B cell (primary cell): ENCODE data around the gene RBPJL. TPM values are rescaled to one million over a fixed set of nuclear protein-coding genes. Genes with fewer than 3 reads are reported as not detected.
A peak's percentile ranks its signal among the peaks of the same experiment; 100 is the strongest.

Experiments used
- ATAC-seq: fragments of 200-7000 bp; cut with Tn5 transposase; one replicate; pipeline ENCODE4 v1.10.0; 2021; ENCODE audit warnings: low read depth, mild to moderate bottlenecking, moderate number of reproducible peaks, moderate library complexity
- CTCF ChIA-PET: fragments of 350-600 bp; sonication (Branson Sonifier 250); formaldehyde crosslinking; loops from one replicate; lab custom pipeline; 2021; ENCODE audit warnings: antibody characterized with exemption, inconsistent platforms; lab: Charles Lee
- POLR2A ChIA-PET: fragments of 350-600 bp; sonication (Branson Sonifier 250); formaldehyde crosslinking; loops from one replicate; lab custom pipeline; 2021; ENCODE audit warnings: antibody characterized with exemption; lab: Charles Lee
- DNase-seq: peaks from one replicate; pipeline ENCODE4 v3.0.0; 2013
- H2AFZ ChIP-seq: 2 replicates; pipeline ENCODE4 v1.6.1; 2012; ENCODE audit warnings: mild to moderate bottlenecking, low read depth, low read length; ENCODE audit not compliant: insufficient read depth, poor library complexity, severe bottlenecking
- H3K27ac ChIP-seq, 2 donors: 1 replicate in 1 of 2; 2 replicates in 1 of 2; pipeline ENCODE4 v1.5.1; 2012 to 2013; ENCODE audit warnings: low read length in 2 of 2, mild to moderate bottlenecking in 2 of 2, moderate library complexity in 1 of 2
- H3K27me3 ChIP-seq, 4 experiments: fragments of 200-600 bp in 1 of 4; sonication (generic) in 1 of 4; replicated peaks in 1 of 4; 1 replicate in 2 of 4; 2 replicates in 2 of 4; pipeline versions ENCODE4 v1.6.1 to v1.7.0; 2013 to 2016; ENCODE audit warnings: low read length in 3 of 4, mild to moderate bottlenecking in 2 of 4, mixed read lengths in 1 of 4, moderate library complexity in 1 of 4; ENCODE audit not compliant: insufficient read depth in 4 of 4, control insufficient read depth in 3 of 4; ENCODE audit errors: control extremely low read depth in 1 of 4
- H3K36me3 ChIP-seq, 2 experiments: replicated peaks in 1 of 2; 1 replicate in 1 of 2; 2 replicates in 1 of 2; pipeline versions ENCODE4 v1.6.1 to v1.7.1; 2013; ENCODE audit warnings: low read length in 1 of 2; ENCODE audit not compliant: insufficient read depth in 2 of 2, control insufficient read depth in 1 of 2; ENCODE audit errors: control extremely low read depth in 1 of 2, extremely low read depth in 1 of 2
- H3K4me1 ChIP-seq, 2 donors: fragments of 200-600 bp in 1 of 2; sonication (generic) in 1 of 2; 1 replicate in 1 of 2; 2 replicates in 1 of 2; pipeline versions ENCODE4 v1.5.1 to v1.6.1; 2013 to 2017; ENCODE audit warnings: low read length in 2 of 2; ENCODE audit not compliant: control insufficient read depth in 2 of 2, insufficient read depth in 2 of 2
- H3K4me2 ChIP-seq: replicated peaks from 2 replicates; pipeline ENCODE3; 2012; ENCODE audit warnings: mild to moderate bottlenecking, low read depth, low read length; ENCODE audit not compliant: poor library complexity, severe bottlenecking
- H3K4me3 ChIP-seq, 5 experiments: fragments of 200-600 bp in 1 of 5; sonication (generic) in 1 of 5; 1 replicate in 3 of 5; 2 replicates in 2 of 5; pipeline versions ENCODE4 v1.5.1 to v1.7.0; 2011 to 2016; ENCODE audit warnings: low read length in 4 of 5, mild to moderate bottlenecking in 4 of 5, low read depth in 2 of 5, control low read depth in 1 of 5, moderate library complexity in 1 of 5; ENCODE audit not compliant: insufficient read depth in 1 of 5; ENCODE audit errors: control extremely low read depth in 1 of 5, extremely low read depth in 1 of 5
- H3K79me2 ChIP-seq: fragments of 200-600 bp; sonication (generic); one replicate; pipeline ENCODE4 v1.6.0; 2016; ENCODE audit warnings: low read length; ENCODE audit not compliant: control insufficient read depth, insufficient read depth
- H3K9ac ChIP-seq: fragments of 200-600 bp; sonication (generic); 2 replicates; pipeline ENCODE4 v1.6.1; 2017; ENCODE audit warnings: mild to moderate bottlenecking, low read length, moderate library complexity
- H3K9me3 ChIP-seq, 3 donors: one replicate each; pipeline versions ENCODE4 v1.6.1 to v1.7.1; 2013; ENCODE audit warnings: low read length in 2 of 3; ENCODE audit not compliant: control insufficient read depth in 2 of 3, insufficient read depth in 1 of 3; ENCODE audit errors: control extremely low read depth in 1 of 3
- H4K20me1 ChIP-seq: 2 replicates; pipeline ENCODE4 v1.6.0; 2012; ENCODE audit warnings: mild to moderate bottlenecking, low read length; ENCODE audit not compliant: insufficient read depth, control insufficient read depth, poor library complexity, severe bottlenecking
- H3K27ac Mint-ChIP-seq: one replicate; pipeline ENCODE4 v1.8.0; 2021; ENCODE audit warnings: mixed read lengths
- H3K27me3 Mint-ChIP-seq: one replicate; pipeline ENCODE4 v1.8.0; 2021; ENCODE audit warnings: mixed read lengths
- H3K4me1 Mint-ChIP-seq: one replicate; pipeline ENCODE4 v1.8.0; 2021; ENCODE audit warnings: mixed read lengths
- H3K4me3 Mint-ChIP-seq: one replicate; pipeline ENCODE4 v1.8.0; 2021; ENCODE audit warnings: mixed read lengths
- H3K9me3 Mint-ChIP-seq: one replicate; pipeline ENCODE4 v1.8.0; 2022; ENCODE audit warnings: mixed read lengths; ENCODE audit not compliant: insufficient read depth
- EZH2 ChIP-seq: IDR thresholded peaks from 2 replicates; pipeline ENCODE4 v1.6.1; 2012; ENCODE audit warnings: borderline replicate concordance, low read depth, mild to moderate bottlenecking, moderate library complexity, low read length; ENCODE audit not compliant: insufficient read depth, poor library complexity, severe bottlenecking
- WGBS: methylation state at CpG from one replicate; pipeline ENCODE4 v1.1.5; 2013; ENCODE audit warnings: missing lambda C conversion rate; ENCODE audit not compliant: insufficient coverage; 5-methylcytosine and 5-hydroxymethylcytosine counted together
- intact Hi-C: fragments of 100-400 bp; cut with micrococcal nuclease; formaldehyde crosslinking; loops from one replicate; pipeline ENCODE4 v1.10.0; 2022
- polyA plus RNA-seq: library from polyadenylated mRNA; depleted of rRNA; stranded (reverse); fragments of >200 nt; gene quantifications from 2 replicates; pipeline ENCODE4 v1.2.3, GENCODE V29; 2012
- total RNA-seq, 2 donors: library from RNA; stranded (reverse); fragments of 120-200 nt in 1 of 2; gene quantifications; 1 replicate in 1 of 2; 2 replicates in 1 of 2; pipeline versions ENCODE4 v1.2.3 to v1.2.4, GENCODE V29; 2013 to 2022
- TF ChIP-seq, protein P1 (sequence below): fragments of 200-600 bp; IDR thresholded peaks from one replicate; pipeline ENCODE4 v1.8.0; 2022; ENCODE audit warnings: antibody characterized with exemption, mild to moderate bottlenecking

The RBPJL gene
- total and polyA plus RNA-seq, 2 donors (not counting 1 experiment from before 2014, with no cell fraction given) = not detected

GRCh38 chr20:45345104-45345936 lies 38.7 kb downstream of the RBPJL start:
- intact Hi-C loops = no loop called here

GRCh38 chr20:45346291-45346718 lies 39.7 kb downstream of the RBPJL start:
- no peak overlapping the region for H3K27ac Mint-ChIP-seq
- ATAC-seq (no peak), DNase-seq (peak; percentile 37)
- H3K27me3 Mint-ChIP-seq = peaks cover 20% of the 10 kb centered on the region
- H3K36me3 ChIP-seq = no peaks in the 10 kb centered on the region
- peaks cover 10% of the 10 kb centered on the region for H3K4me1 Mint-ChIP-seq
- H3K4me3 ChIP-seq = no peak overlapping the region
- no peak overlapping the region for H2AFZ ChIP-seq
- H3K9me3 Mint-ChIP-seq = no peaks in the 10 kb centered on the region
- no peak overlapping the region for H3K4me3 Mint-ChIP-seq
- CTCF ChIA-PET = interaction anchor here (0.6 to 1.4 kb wide), 3 partner anchors 23 to 93 kb away, joined by 3 read pairs; no protein-coding TSS in a partner anchor
- peaks cover 21 to 23% of the 10 kb centered on the region in 2 donors for H3K4me1 ChIP-seq
- intact Hi-C loops = no loop called here
- H4K20me1 ChIP-seq = no peaks in the 10 kb centered on the region
- peaks cover 0 to 39% (median 6%) of the 10 kb centered on the region in 4 experiments for H3K27me3 ChIP-seq
- no peak overlapping the region for H3K27ac ChIP-seq
- H3K79me2 ChIP-seq = no peaks in the 10 kb centered on the region
- TF ChIP-seq EZH2 = no peak
- TF ChIP-seq, protein P1, sequence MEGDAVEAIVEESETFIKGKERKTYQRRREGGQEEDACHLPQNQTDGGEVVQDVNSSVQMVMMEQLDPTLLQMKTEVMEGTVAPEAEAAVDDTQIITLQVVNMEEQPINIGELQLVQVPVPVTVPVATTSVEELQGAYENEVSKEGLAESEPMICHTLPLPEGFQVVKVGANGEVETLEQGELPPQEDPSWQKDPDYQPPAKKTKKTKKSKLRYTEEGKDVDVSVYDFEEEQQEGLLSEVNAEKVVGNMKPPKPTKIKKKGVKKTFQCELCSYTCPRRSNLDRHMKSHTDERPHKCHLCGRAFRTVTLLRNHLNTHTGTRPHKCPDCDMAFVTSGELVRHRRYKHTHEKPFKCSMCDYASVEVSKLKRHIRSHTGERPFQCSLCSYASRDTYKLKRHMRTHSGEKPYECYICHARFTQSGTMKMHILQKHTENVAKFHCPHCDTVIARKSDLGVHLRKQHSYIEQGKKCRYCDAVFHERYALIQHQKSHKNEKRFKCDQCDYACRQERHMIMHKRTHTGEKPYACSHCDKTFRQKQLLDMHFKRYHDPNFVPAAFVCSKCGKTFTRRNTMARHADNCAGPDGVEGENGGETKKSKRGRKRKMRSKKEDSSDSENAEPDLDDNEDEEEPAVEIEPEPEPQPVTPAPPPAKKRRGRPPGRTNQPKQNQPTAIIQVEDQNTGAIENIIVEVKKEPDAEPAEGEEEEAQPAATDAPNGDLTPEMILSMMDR = no peak
- no peak overlapping the region for H3K9ac ChIP-seq
- POLR2A ChIA-PET = no interaction called here
- WGBS = 54% methylated on average over 3 of the region's 3 CpGs
- peaks cover 0 to 3% (median 0%) of the 10 kb centered on the region in 3 donors for H3K9me3 ChIP-seq
- H3K4me2 ChIP-seq = no peak overlapping the region

More at GRCh38 chr20:45345104-45345936, 38.7 kb downstream of the RBPJL start:
- Histone ChIP-seq H3K27me3 (peaks cover 0 to 39% (median 6%) of the 10 kb centered on the region in 4 experiments), H2AFZ (no peak overlapping the region), H3K27ac (no peak overlapping the region), H3K4me2 (no peak overlapping the region), H4K20me1 (no peaks in the 10 kb centered on the region), H3K79me2 (no peaks in the 10 kb centered on the region), H3K9me3 (peaks cover 0 to 3% (median 0%) of the 10 kb centered on the region in 3 donors), H3K4me3 (no peak overlapping the region), H3K4me1 (peaks cover 21 to 23% of the 10 kb centered on the region in 2 donors), H3K36me3 (no peaks in the 10 kb centered on the region), H3K9ac (no peak overlapping the region)
- DNase-seq (no peak), ATAC-seq (no peak)
- ChIA-PET CTCF (no interaction called here), POLR2A (no interaction called here)
- Mint-ChIP-seq H3K9me3 (no peaks in the 10 kb centered on the region), H3K4me3 (no peak overlapping the region), H3K27ac (no peak overlapping the region), H3K4me1 (peaks cover 10% of the 10 kb centered on the region), H3K27me3 (peaks cover 22% of the 10 kb centered on the region)
- 80% methylated on average over 1 of the region's 9 CpGs for WGBS
- TF ChIP-seq, protein P1 = no peak
- TF ChIP-seq EZH2 = no peak
